ENCODE results near the gene EFHD2.
"Not testable (repeated sequence)": the region's sequence is repeated elsewhere in the genome, so short reads cannot be mapped to it uniquely, and the experiment has no call there.

The EFHD2 gene

DNA sequence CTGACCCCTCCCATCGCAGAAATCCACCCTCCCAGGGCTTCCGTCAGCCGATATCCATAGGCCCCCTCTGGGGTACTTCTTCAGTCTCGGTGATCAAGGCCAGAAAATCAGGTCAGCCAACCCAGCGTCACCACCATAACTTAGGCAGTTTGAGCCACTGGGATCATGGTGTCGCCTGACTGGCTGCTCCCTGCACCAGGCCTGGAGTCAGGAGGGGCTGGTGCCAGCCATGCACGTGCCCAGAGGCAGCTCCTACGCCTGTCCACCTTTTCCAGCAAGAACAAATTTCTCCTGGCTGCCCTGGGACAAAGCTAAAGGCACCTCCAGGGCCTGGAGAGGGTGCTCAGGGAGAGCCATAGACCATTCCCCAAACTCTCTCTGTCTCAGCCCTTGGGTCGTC, 23.8 kb downstream of the EFHD2 start:
- DNase-seq, result no peak

DNA sequence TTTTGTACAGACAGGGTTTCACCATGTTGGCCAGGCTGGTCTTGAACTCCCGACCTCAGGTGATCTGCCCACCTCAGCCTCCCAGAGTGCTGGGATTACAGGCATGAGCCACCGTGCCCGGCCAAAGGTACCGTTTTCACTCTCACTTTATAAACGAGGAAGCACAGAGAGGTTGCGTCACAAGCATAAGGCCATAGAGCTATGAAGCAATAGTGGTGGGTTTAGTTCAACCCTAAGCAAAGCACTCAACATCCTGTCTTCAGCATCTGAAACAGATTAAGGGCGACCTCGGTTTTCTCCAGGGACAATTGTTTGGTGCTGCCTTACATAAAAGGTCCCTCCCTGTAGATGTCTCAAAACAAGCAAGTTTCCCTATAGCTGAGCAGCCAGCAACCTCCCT, 25.1 kb downstream of the EFHD2 start:
- not testable (repeated sequence) for DNase-seq

DNA sequence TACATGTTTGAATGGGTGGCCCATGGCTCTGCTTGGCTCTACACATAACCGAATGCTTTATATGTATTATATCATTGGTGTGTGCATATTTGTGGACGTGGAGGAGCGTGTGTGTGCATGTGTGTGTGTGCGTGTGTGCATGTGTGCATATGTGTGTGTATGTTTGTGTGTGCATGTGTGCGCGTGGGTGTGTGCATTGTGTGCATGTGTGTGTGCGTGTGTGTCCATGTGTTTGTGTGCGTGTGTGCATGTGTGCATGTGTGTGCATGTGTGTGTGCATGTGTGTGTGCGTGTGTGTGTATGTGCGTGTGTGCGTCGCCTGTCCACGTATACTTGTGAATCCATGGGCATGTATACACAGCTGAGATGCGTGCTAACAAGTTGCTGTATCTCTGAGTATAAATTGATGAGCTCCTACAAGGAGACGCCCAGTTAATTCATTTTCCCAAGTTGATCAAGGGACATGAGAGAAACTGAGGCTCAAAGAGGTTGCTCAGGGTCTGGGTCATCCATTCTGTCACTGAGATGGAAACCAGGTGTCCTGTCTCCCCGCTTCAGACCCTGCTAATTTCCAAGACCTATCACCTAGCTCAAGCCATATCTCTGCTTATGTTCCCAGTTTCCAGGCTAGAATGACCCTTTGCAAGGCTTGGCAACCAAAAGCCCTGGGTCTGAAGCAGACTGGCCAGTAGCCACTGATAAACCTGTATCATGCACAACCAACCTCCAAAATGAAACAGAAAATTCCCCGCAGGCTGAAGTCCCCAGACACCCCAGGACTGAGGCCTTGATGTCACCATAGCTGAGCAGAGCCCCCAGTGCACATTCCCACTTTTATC, 25.8 kb downstream of the EFHD2 start:
- DNase-seq, result no peak

DNA sequence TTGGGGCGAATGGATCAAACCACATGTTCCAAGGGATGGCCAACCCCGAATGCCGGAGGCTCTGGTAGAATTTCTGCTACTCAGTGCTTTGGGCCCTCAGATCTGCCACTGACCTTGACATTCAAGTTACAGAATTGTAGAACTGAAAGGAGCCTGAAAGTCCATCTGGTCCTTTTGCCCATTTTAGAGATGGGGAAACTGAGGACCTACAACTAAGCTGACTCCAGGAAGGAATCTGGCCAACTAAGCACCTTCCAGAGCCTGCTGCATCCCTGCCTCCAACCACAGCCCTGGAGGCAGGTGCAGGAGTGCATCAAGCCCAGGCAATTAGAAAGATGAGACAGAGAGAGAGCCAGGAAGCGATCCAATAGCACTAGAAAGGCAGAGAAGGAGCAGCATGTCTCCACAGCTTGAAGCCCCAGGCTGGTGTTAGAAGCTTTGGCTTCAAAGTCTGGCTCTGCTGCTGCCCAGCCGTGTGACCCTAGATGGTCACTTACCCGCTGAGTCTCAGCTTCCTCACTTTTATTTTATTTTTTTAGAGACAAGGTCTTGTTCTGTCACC, 27.3 kb downstream of the EFHD2 start:
- no peak for DNase-seq

DNA sequence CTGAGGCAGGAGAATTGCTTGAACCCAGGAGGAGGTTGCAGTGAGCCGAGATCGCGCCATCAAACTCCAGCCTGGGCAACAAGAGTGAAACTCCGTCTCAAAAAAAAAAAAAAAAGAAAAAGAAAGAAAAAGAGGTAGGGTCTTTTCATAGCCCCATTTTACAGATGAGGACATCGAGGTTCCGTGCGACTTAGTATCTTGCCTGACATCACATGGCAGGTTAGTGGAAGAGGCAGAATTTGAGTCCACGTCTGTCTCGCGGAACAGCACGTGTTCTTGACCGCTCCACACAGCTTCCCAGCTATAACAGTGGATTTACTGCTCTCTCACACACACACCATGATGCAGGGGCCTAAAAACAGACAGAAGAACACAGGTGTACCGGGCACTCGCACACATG, 29.6 kb downstream of the EFHD2 start:
- no peak for DNase-seq

DNA sequence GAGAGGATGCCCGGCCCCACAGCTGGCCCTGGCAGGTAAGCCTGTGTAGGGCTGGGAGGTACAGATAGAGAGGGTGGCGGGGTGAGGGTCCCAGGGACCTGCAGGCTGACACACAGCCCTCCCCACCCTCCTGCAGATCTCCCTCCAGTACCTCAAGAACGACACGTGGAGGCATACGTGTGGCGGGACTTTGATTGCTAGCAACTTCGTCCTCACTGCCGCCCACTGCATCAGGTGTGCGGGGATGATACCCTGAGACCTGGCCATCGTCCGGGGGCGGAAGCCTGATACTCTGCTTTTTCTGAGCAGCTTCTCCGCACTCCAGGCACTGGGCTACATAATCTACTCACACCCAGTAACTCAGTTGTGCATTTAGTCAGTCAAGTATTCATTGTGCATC, 30.7 kb downstream of the EFHD2 start:
- no peak for DNase-seq

DNA sequence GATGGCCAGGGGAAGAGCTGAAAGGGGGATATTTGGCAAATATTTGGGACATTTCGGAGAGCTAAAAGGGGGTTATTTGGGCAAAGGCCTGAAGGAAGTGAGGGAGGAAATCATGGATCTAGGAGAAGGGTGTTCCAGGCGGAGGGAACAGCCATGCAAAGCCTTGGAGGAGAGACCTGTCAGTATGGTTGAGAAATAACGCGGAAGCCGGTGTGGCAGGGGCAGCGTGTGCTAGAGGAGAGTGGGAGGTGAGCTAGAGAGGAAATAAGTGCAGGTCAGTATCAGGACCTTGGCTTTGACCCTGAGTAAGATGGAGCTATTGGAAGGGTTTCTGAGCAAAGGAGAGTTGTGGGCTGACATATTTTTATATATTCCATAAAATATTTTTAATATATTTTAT, 31.6 kb downstream of the EFHD2 start:
- DNase-seq, result no peak

DNA sequence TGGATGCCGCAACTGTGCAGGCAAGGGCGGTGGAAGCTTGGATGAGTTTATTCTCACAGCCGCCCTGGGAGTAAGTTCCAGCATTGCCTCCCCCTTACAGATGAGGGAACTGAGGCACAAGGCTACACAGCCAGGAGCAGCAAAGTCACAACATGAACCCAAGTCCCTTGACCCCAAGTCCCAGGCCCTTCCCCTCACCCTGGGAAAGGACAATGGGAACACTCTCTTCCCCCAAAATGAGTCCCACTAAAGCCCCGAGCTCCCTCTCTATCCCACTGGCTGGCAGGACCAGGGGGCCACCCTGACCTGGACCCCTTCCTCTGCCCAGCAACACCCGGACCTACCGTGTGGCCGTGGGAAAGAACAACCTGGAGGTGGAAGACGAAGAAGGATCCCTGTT, 32.4 kb downstream of the EFHD2 start:
- DNase-seq, result no peak

DNA sequence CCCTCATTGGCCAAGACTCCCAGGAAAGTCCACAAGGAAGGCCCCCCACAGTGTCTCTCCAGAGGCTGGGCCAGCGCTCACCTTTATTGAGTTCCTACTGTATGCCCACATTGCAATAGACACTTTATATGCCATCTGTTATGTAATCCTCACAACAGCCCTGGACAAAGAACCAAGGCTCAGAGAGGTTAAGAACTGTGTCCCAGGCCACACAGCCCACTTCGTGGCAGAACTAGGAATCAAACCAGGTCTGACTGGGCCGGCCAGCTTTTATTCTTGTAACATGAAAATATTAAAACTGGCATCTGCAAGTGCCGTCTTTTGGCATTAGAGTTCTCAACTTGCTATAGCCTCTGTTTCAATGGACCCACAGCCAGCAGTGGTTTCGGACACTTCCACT, 33.1 kb downstream of the EFHD2 start:
- DNase-seq, result no peak

DNA sequence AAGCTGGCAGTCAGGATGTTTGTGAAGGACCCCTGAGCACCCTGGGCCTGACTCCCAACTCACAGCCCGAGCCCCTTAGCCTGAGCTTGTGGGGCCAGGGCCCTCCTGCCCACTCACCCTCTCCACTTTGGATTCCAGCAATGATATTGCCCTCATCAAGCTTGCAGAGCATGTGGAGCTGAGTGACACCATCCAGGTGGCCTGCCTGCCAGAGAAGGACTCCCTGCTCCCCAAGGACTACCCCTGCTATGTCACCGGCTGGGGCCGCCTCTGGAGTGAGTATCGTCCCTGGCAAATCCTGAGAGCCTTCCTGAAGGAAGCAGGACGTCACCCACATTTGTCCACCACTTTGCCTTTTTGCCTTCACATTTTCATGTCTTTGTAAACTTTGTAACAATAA, 33.6 kb downstream of the EFHD2 start:
- DNase-seq, result no peak

DNA sequence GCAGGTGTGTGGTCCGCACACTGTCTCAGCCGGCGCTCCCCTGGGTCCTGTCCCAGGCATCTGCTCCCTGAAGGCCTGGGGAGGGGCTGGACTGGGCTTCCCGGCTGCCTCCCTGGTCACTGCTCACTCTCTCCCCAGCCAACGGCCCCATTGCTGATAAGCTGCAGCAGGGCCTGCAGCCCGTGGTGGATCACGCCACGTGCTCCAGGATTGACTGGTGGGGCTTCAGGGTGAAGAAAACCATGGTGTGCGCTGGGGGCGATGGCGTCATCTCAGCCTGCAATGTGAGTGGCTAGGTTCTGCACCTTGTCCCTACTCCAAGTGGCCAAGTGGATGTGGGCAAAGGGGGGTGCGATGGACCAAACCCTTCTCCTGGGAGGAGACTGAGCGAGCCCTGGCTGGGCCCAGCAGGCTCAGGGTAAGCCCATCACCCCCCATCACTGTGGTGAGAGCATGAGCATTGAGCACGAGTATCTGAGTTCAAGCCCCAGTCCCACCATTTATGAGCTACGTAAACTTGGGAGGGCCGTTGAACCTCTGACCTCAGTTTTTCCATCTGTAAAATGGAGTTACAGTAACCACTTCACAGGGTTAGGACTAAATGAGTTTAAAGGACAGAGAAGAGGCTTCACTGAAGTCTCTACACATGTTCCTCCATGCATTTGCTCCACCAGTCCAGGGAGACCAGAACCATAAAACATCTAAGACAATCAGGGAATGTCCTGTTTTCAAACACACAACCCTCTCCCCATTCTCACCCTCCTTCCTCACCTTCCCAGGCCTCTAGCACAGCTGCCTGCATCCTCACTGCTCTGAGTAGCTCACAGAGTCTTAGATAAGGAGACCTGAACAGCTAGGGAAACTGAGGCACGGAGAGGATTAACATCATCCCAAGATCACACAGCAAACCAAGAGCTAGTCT, 35.0 kb downstream of the EFHD2 start:
- DNase-seq, result no peak

DNA sequence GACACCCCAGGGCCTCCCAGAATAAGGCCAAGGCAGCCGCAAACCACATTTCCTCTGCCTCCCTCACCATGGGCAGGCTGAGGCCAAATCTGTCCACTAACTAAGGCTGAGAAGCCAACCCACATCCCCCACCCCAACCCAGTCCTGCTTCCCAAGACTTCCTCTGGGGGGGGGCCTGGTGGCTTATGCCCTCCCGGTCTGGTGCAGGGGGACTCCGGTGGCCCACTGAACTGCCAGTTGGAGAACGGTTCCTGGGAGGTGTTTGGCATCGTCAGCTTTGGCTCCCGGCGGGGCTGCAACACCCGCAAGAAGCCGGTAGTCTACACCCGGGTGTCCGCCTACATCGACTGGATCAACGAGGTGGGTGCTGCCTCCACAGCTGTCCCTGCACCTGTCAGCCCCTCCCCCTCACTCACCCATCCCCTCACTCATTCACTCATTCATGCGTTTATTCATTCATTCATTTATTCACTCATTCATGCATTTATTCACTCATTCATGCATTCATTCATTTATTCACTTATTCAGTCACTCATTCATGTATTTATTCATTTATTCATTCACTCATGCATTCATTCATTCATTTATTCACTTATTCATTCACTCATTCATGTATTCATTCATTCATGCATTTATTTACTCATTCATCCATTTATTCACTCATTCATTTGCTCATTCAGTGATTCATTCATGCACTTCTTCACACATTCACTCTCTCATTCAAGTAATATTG, 35.9 kb downstream of the EFHD2 start:
- DNase-seq, result no peak

DNA sequence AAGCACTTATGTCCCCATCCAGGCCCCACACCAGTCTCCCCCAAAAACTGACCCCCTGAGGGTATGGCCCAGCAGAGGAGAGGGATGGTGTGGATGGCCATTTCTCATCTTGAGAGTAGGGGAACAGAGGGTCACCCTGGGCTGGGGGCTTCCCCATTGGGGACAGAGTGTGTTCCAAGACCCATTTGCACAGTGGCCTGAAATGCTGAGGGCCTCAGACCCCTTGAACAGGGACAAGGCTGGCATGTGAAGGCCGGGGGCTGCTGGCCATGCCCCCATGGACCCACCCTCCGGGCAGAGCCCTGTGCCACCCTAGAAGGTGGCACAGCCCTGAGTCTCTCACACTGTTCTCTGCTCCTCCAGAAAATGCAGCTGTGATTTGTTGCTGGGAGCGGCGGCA, 36.5 kb downstream of the EFHD2 start:
- no peak for DNase-seq

DNA sequence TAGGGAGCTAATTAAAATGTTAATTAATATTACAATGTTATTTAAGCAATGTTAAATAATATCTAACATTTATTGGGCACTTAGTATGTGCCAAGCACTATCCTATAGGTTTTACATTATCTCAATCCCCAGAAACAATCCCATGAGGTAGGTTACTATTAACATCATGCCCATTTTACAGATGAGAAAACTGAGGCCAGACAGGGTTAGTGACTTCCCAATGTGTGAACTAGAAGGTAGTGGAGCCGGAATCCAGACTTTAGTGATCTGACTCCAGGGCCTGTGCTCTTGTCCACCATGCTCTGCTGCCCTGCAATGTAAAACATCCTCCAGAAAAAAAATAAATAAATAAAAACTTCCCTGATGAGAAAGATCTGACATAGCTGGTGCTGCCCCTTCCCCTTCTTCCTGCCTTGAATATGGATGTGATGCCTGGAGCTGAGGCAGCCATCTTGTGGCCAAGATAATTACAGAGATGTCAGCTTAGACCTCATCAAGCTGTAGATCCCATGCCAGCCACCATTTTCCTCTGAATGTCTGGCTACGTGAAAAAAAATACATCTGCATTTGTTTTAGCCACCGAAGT, 39.3 kb downstream of the EFHD2 start:
- DNase-seq, result no peak

DNA sequence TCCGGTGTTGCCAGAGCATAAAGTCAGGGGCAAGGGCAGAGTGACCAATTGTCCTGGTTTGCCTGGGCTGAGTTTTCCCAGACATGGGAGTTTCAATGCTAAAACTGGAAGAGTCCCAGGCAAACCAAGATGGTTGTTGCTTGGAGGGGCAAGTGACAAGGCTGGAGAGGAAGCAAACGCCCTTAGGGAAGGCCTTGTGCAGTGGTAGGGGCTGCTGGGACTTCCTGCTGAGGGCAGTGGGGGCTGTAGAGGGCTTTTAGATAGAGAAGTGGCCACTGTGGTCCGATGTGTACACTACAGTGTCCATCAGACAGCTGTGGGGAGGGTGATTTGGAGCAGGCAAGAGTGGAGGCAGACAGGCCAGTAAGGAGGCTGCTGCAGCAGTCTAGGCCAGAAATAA, 39.9 kb downstream of the EFHD2 start:
- DNase-seq, result no peak

DNA sequence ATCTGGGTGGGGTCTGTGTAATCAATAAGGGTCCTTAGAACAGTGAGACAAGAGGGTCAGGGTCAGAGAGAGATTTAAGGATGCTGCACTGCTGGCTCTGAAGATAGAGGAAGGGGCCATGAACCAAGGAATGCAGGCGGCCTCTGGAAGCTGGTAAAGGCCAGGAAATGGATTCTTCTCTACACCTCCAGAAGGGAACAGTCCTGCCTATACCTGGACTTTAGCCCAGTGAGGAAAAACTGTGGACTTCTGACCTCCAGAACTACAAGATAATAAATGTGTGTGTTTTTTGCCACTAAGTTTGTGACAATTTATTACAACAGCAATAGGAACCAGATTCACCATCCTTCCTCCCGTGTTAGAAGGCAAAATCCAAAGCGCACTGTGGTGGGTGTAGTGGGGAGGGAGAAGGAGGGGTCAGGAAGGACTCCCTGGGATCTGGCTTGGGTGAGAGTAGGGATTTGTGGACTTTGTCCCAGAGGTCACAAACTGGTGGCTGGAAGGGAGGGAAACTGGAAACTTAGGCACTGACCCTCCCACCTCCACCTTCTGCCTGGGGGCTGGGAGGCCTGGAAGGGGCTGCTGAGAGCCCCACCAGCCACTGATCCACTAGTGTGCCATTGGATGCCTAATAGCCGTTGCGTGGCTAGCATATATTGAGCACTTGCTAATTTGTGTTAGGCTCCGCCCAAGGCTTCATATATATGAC, 41.5 kb downstream of the EFHD2 start:
- DNase-seq, result no peak

DNA sequence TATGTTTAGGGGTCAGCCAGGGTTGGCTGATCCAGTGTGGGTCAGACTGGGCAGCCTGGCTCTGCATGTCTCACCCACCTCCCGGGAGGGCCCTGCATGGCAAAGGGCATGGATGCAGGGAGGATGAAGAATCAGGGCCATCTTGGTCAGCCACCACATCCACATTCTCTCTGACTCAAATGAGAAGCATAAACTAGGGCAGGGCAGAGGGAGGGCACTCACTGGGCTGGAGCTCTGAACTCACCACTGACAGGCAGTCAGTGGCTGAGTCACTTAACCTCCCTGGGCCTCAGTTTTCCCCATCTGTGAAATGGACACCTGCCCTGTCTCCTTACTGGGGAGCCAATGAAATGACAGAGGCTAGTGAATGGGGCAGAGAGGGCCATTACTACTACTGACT, 42.5 kb downstream of the EFHD2 start:
- DNase-seq, result no peak

DNA sequence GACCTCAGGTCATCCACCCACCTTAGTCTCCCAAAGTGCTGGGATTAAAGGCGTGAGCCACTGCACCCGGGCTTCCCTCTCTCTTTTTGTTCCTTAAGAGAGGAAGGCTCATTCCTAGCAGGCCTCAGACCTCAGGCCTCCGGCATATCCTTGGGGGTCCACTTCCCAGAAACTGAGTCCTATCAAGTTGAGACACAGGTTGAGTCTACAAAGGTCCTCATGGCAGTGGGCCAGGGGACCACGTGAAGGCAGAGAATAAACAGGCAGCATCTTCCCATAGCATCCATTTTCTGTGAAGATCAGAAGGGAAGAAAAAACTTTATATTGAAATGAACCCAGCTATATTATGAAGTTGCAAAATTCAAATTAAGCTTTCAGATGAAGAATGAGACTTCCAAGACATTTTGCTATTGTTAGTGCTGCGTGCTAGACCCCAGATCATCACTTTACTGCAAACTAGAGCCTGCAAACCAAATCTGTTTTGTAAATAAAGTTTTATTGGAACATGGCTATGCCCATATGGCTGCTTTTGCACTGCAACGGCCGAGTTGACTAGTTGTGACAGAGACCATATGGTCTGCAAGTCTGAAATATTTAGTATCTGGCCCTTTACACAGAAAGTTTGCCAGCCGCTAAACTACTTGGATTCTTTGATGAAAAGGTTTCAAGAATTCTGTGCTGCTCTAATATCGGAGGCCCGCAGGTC, 43.3 kb downstream of the EFHD2 start:
- no peak for DNase-seq

DNA sequence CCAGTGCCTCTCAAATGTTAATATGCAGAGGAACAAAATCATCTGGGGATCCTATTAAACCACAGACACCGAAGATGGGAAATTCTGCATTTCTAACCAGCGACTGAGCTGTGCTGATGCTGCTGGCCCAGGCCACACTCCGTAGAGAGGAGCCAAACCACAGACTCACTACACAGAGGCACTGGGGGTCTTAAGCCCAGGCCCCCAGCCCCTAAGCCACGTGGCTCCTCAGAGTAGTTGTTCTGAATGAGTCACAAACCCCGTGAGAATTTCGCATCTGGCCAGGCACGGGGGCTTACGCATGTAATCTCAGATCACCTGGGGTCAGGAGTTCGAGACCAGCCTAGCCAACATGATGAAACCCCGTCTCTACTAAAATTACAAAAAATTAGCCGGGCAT, 44.0 kb downstream of the EFHD2 start:
- DNase-seq, result no peak

DNA sequence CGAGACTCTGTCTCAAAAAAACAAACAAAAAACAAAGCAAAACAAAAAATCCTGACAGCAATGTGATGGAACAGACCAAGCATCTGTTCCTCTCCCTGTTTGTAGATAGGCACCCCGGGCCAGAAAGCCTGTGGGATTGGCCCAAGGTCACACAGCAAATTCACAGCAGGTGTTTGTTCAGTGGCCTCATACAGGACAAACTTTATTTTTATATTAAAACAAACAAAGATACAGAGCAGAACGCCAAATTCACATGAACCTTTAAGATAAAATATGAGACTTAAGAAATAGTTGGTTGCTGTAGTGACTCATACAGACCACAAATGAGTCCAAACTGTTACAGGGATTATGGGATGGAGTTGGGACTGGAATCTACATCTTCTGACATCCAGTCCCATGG, 44.6 kb downstream of the EFHD2 start:
- no peak for DNase-seq

DNA sequence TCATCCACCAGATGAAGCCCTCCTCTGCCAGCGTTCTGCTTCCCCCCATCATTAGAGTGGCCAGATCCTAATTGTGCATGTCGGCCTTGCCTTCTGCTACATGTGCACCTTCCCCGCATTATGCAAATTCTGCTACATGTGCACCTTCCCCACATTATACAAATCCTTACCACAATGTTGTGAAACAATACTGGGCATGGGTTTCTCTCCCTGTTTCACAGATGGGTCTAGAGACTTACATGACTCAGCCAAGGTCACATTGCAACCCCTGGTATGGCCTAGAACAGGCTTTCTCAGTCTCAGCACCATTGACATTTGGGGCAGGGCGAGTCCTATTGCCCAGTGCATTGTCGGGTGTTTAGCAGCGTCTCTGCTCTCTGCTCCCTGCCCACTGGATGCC, 45.8 kb downstream of the EFHD2 start:
- DNase-seq, result no peak
